ENCODE results near the gene ARSB. TPM values are rescaled to one million over a fixed set of nuclear protein-coding genes. Genes with fewer than 3 reads are reported as not detected.

ARSB gene
- total and polyA plus RNA-seq, 2 experiments from 2014 or later, result 30.1 to 43.7 TPM

DNA sequence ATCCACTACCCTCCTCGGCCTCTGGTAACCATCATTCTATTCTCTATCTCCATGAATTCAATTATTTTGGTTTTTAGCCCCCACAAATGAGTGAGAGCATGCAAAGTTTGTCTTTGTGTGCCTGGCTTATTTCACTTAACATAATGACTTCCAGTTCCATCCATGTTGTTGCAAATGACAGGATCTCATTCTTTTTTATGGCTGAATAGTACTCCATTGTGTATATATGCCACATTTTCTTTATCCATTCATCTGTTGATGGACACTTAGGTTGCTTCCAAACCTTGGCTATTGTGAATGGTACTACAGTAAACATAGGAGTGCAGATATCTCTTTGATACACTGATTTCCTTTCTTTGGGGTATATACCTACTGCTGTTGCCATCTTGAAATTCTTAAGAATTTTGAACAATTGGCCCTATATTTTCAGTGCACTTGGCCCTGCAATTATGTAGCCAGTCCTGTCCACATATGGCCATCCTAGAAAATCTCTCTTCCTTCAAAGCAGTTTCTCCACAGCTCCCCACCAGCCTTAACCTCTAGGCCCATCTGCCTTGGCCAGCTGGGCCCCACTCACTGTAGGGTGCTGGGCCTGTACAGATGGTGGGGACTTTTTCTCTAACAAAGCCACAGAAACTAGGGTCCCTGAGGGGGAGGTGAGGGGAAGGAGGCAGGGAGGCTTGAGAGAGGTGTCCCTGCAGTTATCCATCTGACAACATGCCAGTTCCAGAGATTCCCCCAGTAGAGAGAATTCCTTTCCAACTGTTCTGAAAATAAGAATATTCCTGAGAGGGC lies 254.6 kb downstream of the ARSB start:
- 78 to 100% methylated on average over 1 of the region's 1 CpG for WGBS, 2 experiments (ENCODE audit: low coverage in 1 of 2, low lambda C conversion rate in 2 of 2, missing lambda C conversion rate in 2 of 2)
- no peak for DNase-seq
- Histone ChIP-seq H2AFZ (no peak overlapping the region), H3K27me3 (replicated peaks; ENCODE audit: insufficient read depth) (no peaks in the 10 kb centered on the region), H3K4me2 (ENCODE audit: unreplicated experiment) (no peak overlapping the region), H4K20me1 (ENCODE audit: insufficient read depth) (no peaks in the 10 kb centered on the region), H3K27ac (no peak overlapping the region), H3K36me3 (ENCODE audit: low read depth) (no peaks in the 10 kb centered on the region), H3K4me3 (no peak overlapping the region), H3K9ac (no peak overlapping the region), H3K9me2 (ENCODE audit: insufficient read depth) (no peaks in the 10 kb centered on the region), H3K4me1 (ENCODE audit: insufficient read depth) (peaks cover 8% of the 10 kb centered on the region; the same call in 1 of the 2 replicates), H3K9me3 (ENCODE audit: low read depth) (no peaks in the 10 kb centered on the region), H3K79me2 (ENCODE audit: insufficient read depth) (no peaks in the 10 kb centered on the region), H3F3A (ENCODE audit: insufficient read depth) (peaks cover 7% of the 10 kb centered on the region; the same call in 1 of the 2 replicates)
- TF ChIP-seq EZH2 (IDR thresholded peaks at IDR 0.05; ENCODE audit: insufficient read depth, poor library complexity, severe bottlenecking) (no peak), EZH2phosphoT487 (IDR thresholded peaks at IDR 0.05; ENCODE audit: insufficient read depth, low read depth) (no peak)
- in situ Hi-C loops (cut with MboI), result no loop called here

DNA sequence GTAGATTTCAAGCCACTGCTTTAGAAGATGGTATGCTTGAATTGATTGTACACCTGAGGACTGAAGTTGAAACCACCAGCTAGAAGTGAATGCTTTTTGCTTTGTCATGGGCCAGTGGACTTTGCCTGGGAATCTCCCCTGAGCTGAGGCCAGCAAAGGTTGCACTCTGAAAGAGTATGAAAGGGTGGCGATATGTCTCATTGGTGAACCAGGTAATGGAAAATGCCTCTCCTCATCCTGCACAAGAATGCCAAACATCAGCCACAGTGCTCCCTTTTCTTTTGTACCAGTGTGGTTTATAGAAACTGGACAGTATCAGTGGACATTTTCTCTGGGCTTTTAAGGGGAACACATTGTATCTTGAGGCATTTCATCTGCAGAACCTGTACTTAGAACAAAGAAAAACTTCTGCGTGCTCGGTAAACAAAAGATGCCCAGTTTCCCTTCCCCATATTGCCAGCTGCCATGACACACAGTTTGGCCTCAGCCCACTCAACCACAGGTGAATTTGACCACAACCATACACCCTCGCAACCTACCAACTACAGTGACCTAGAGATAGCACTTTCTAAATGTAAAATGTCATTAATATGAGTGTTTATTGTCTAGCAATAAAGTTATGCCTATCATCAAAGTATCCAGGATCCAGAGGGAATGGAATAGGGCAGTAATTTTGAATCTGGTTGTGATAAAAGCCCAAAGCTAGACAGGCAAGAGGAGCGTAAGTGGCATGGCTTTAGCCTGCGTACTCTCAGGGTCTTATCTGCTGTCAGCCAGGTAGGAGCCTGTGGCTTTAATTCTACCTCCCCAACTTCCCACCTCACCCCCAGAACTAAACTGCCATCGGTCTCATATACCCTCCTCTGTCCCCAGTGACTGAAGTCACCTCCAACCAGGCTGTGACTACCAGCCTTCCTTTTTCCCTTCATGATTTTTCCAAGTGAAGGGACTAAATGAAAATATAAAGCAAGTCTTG lies 257.0 kb downstream of the ARSB start:
- Histone ChIP-seq H4K20me1 (ENCODE audit: insufficient read depth) (no peaks in the 10 kb centered on the region), H3F3A (ENCODE audit: insufficient read depth) (peaks cover 7% of the 10 kb centered on the region; the same call in 1 of the 2 replicates), H3K4me1 (ENCODE audit: insufficient read depth) (peaks cover 8% of the 10 kb centered on the region; the same call in 1 of the 2 replicates), H3K4me2 (ENCODE audit: unreplicated experiment) (no peak overlapping the region), H3K27me3 (replicated peaks; ENCODE audit: insufficient read depth) (no peaks in the 10 kb centered on the region), H3K27ac (no peak overlapping the region), H3K9me3 (ENCODE audit: low read depth) (no peaks in the 10 kb centered on the region), H2AFZ (no peak overlapping the region), H3K36me3 (ENCODE audit: low read depth) (no peaks in the 10 kb centered on the region), H3K9ac (no peak overlapping the region), H3K79me2 (ENCODE audit: insufficient read depth) (no peaks in the 10 kb centered on the region), H3K9me2 (ENCODE audit: insufficient read depth) (no peaks in the 10 kb centered on the region), H3K4me3 (no peak overlapping the region)
- no peak for DNase-seq
- in situ Hi-C loops (cut with MboI), result no loop called here
- TF ChIP-seq EZH2phosphoT487 (IDR thresholded peaks at IDR 0.05; ENCODE audit: insufficient read depth, low read depth) (no peak), EZH2 (IDR thresholded peaks at IDR 0.05; ENCODE audit: insufficient read depth, poor library complexity, severe bottlenecking) (no peak)
- 92 to 94% methylated on average over 7 of the region's 7 CpGs for WGBS, 2 experiments (ENCODE audit: low coverage in 1 of 2, low lambda C conversion rate in 2 of 2, missing lambda C conversion rate in 2 of 2)

Small RNA genes within 50 kb of the gene (small RNA-seq; reads per million reads assigned to genes)
- not detected for gene AC025755.1 (ENCODE audit: low read depth, low replicate concordance)

Other genes with a start within 250 kb of the ARSB start
- gene DMGDH, start 84.4 kb upstream of the ARSB start, total RNA-seq (2014; rRNA removed; shearing (Covaris generic)), result 0.38 and 1.6 TPM in 2 replicates
- 1.5 and 2.8 TPM in 2 replicates for gene DMGDH, start 84.4 kb upstream of the ARSB start, polyA plus RNA-seq (2016; fragmentation: Nextera tagmentation; extraction: Ambion mirVana)
- 4.4 and 15.9 TPM in 2 replicates for gene BHMT2, start 84.5 kb upstream of the ARSB start, total RNA-seq (2014; rRNA removed; shearing (Covaris generic))
- 6.2 and 7.0 TPM in 2 replicates for gene BHMT2, start 84.5 kb upstream of the ARSB start, polyA plus RNA-seq (2016; fragmentation: Nextera tagmentation; extraction: Ambion mirVana)
- not detected in 2 replicates for gene BHMT, start 126.5 kb upstream of the ARSB start, total RNA-seq (2014; rRNA removed; shearing (Covaris generic))
- gene BHMT, start 126.5 kb upstream of the ARSB start, polyA plus RNA-seq (2016; fragmentation: Nextera tagmentation; extraction: Ambion mirVana), result not detected in 2 replicates